ENCODE data around the gene LAPTM5.
A peak's percentile ranks its signal among the peaks of the same experiment; 100 is the strongest.

The LAPTM5 gene

GRCh38 chr1:30710407-30710806 is 47.2 kb downstream of the LAPTM5 start:
- no peak for DNase-seq

- DNase-seq: no peak
Observed at GRCh38 chr1:30708361-30708728, 49.2 kb downstream of the LAPTM5 start.

GRCh38 chr1:30707412-30708360 is 49.9 kb downstream of the LAPTM5 start:
- DNase-seq: peak; percentile 70

- no peak for DNase-seq
Observed at GRCh38 chr1:30706528-30706927, 51.0 kb downstream of the LAPTM5 start.

GRCh38 chr1:30705698-30706097 is 51.9 kb downstream of the LAPTM5 start:
- DNase-seq: no peak

- DNase-seq: no peak
Observed at GRCh38 chr1:30704765-30705509, 52.6 kb downstream of the LAPTM5 start.

GRCh38 chr1:30704271-30704670 is 53.3 kb downstream of the LAPTM5 start:
- no peak for DNase-seq

GRCh38 chr1:30702823-30703222 is 54.8 kb downstream of the LAPTM5 start:
- no peak for DNase-seq

- no peak for DNase-seq
Observed at GRCh38 chr1:30701258-30701633, 56.3 kb downstream of the LAPTM5 start.

GRCh38 chr1:30700528-30701257 is 56.9 kb downstream of the LAPTM5 start:
- DNase-seq: no peak

- no peak for DNase-seq
Observed at GRCh38 chr1:30699762-30700161, 57.8 kb downstream of the LAPTM5 start.

GRCh38 chr1:30698401-30698981 is 59.1 kb downstream of the LAPTM5 start:
- DNase-seq: no peak

GRCh38 chr1:30697571-30698376 is 59.8 kb downstream of the LAPTM5 start:
- no peak for DNase-seq

GRCh38 chr1:30696831-30697230 is 60.7 kb downstream of the LAPTM5 start:
- no peak for DNase-seq

- DNase-seq: no peak
Observed at GRCh38 chr1:30695439-30695841, 62.1 kb downstream of the LAPTM5 start.

GRCh38 chr1:30694280-30695175 is 63.0 kb downstream of the LAPTM5 start:
- DNase-seq: no peak

GRCh38 chr1:30693822-30694221 is 63.8 kb downstream of the LAPTM5 start:
- no peak for DNase-seq

- no peak for DNase-seq
Observed at GRCh38 chr1:30693366-30693765, 64.2 kb downstream of the LAPTM5 start.

- DNase-seq: no peak
Observed at GRCh38 chr1:30692948-30693301, 64.6 kb downstream of the LAPTM5 start.

- no peak for DNase-seq
Observed at GRCh38 chr1:30692201-30692947, 65.2 kb downstream of the LAPTM5 start.

Data from NCI-H1694 (cell line).